Skeletal muscle cell (primary cell): ENCODE data around the gene HIVEP3.

Source experiments
- DNase-seq: peaks from one replicate; pipeline ENCODE4 v3.0.0-alpha.2; 2010; ENCODE audit warnings: low read depth
- H3K4me3 ChIP-seq: 2 replicates; pipeline ENCODE4 v1.5.1; 2011; ENCODE audit warnings: low read depth, mild to moderate bottlenecking, control low read depth, low read length, moderate library complexity

The HIVEP3 gene

DNA sequence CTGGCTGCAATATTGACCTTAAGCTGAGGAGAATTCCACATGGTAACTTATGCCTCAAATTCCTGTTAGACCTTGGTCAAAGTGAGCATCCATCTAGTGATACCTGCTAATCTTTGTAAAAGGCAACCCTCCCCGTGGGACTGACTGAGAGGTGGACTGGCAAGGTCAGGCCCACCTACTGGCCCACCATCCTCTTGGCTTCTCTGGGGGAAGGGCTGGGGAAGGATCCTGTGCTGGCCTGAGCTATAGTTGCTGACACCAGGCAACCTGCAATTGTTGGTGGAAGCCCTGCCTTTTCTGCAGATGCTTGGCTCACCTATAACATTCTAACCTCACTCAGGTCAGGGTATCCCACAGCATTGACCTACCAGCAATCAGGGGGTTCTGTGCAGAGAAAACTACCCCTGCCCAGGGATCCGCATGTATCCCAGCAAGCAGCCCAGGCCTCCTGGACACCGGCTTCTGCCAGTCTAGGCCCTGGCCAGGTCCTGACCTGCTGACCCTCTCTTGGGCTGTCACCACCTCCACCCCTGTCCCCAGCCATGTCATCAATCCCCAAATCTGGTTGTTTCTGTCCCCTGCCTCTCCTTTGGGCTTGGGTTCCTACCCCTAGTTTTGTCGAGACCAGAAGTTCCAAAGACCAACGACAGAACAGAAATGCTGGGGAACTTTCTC lies 326.1 kb downstream of the HIVEP3 start:
- no peak overlapping the region for H3K4me3 ChIP-seq
- DNase-seq: no peak

DNA sequence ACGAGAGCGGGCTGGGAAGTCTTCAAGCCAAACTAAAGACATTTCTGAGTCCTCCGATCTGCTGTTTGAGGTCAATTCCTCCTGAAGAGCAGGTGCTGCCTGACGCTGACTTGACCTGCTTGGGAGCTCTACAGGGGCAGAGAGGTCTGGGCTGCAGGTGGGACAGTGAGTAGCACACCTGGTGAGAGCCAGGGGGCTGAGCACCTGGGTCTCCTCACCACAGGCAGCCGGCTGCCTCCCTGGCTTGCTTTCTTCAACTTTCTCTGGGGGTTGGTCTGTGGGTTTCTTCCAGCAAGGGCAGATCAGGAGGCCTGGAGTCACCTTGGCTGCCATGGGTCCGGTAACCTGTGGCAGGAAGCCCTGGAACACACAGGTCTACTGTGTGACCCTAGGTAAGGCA lies 326.8 kb downstream of the HIVEP3 start:
- DNase-seq: no peak
- H3K4me3 ChIP-seq: no peak overlapping the region

DNA sequence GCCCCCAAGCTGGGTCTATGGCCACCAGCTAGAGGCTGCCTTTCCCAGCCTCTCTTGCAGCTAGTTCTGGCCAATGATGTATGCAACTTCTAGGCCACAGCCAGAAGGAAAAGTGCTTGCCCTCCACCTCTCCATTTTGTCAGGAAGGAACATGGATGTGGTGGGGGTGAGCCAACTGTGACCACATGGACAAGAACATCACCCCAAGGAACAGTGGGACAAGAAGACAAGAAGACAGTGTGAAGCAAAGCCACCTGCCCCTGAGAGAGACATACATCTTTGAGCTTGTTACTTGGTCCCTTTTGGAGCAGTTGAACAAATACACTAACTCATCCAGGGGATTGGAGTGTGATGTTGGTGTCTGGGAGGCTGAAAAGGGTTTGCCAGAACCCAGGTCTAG lies 328.4 kb downstream of the HIVEP3 start:
- H3K4me3 ChIP-seq: no peak overlapping the region
- no peak for DNase-seq

DNA sequence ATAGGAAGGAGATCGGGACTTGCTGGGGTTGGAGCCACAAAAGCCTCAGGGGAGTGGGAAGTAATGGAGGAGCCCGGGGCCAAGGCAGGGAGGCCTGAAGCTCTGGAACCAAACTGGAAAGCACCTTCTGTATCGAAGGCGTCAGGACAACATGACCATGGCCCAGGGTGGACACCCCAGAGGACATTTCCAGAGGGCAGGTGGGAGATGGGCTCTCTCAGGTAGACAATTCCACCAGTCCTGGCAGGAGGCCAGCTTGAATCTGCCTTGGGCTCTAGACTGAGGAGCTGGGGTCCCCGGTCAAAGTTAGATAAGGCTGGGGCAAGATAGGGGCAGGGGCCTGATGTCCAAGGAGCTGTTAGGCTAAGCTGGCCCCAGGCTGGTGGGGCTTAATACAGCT lies 329.3 kb downstream of the HIVEP3 start:
- H3K4me3 ChIP-seq: no peak overlapping the region
- no peak for DNase-seq

DNA sequence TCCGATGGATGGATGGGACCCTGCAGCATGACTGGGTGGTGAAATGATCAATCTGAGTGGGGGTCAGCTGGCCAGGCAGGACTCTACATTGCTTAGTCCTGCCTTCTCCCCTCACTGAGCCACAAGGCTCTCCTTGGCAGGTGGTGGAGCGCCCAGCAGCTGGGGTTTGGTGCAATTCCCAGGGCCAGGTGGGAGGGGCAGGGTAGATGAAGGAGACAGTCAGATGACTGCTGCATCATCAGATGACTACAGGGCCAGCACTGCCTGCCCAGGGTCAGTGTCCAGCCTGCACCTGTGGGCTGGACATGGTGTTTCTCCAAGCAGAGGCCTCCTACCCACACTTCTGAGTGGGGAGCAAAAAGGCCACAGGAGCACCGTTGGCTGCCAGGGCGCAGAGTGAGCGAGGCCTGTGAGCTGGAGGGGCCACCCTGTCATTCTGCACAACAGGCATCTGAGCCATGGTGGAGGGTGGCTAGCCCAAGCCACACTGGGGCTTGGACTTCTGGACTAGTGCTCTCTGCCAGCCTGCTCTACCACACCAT lies 330.3 kb downstream of the HIVEP3 start:
- no peak for DNase-seq
- no peak overlapping the region for H3K4me3 ChIP-seq

DNA sequence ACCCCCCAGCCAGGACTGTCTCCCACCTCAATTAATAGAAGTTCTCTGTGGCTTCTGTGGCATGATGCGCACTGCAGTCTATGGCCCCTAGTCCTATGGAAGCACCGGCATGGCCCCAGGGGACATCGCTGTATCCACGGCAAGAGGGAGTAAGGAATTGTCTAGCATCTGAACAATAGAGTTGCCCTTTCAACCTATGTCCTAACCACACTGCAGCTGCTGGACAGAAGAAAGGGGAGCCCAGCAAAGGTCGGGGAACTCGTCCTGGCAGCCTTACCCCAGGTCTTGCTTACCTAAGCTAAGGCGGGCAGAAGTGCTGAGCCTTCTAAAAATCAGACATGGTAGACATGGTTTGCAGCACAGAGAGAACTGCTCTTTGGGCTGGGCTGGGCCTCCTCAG lies 330.9 kb downstream of the HIVEP3 start:
- no peak overlapping the region for H3K4me3 ChIP-seq
- DNase-seq: no peak

DNA sequence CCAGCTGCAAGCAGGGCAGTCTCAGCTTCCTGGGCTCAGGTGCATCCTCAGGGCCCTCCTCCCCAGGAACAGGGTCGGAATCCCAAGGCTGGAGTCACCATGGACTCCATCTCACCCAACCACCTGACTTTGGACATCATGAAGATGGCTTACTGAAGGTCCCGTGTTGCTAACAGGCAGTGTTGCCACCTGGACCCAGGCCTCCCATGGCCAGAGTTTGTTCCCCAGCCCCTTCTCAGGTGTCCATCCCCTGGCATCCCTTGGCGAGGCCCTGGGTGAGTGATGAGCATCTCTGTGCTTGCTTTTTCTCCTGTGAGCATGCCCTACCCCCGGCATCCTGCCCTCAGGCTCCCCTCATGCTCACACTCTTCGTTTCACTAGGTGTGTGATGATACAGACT lies 332.5 kb downstream of the HIVEP3 start:
- H3K4me3 ChIP-seq: no peak overlapping the region
- no peak for DNase-seq

DNA sequence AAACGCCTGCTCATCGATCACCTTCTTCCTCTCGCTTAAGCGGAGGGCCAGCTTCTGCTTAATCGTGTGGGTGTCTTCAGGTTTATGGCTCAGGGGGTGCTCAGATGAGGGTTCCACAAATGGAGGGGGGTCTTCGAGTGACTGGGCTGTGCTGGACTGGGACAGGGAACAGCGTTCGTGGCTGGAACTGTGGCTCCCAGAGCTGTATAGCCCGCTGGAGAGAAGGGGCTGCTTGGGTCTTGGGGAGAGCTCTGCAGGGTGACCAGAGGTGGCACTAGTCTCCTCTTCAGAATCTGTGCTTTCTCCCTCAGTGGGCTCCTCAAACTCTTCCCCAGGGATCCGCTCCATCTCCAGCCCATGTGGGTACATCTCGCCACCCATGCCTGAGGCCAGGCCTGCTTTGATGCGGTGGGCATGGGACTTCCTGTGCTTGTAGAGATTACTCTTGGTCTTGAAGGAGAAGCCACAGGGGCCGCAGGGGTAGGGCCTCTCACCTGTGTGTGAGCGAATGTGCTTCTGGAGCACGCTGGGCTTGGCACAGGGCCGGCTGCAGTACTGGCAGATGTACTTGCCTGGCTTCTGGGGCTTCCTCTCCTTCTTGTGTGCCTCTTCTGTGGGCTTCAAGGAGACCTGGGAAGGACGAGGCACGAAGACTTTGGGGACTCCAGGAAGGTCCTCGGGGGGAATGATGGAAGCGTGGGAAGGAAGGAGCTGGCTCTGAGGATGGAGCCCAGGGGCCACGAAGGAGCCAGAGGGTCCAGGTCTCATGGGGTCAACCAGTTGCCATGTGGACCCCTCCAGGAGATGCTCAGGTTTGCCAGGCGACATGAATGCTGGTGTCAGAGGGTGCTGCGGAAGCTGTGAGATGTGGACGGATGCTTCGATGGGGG lies 334.8 kb downstream of the HIVEP3 start:
- no peak overlapping the region for H3K4me3 ChIP-seq
- no peak for DNase-seq

DNA sequence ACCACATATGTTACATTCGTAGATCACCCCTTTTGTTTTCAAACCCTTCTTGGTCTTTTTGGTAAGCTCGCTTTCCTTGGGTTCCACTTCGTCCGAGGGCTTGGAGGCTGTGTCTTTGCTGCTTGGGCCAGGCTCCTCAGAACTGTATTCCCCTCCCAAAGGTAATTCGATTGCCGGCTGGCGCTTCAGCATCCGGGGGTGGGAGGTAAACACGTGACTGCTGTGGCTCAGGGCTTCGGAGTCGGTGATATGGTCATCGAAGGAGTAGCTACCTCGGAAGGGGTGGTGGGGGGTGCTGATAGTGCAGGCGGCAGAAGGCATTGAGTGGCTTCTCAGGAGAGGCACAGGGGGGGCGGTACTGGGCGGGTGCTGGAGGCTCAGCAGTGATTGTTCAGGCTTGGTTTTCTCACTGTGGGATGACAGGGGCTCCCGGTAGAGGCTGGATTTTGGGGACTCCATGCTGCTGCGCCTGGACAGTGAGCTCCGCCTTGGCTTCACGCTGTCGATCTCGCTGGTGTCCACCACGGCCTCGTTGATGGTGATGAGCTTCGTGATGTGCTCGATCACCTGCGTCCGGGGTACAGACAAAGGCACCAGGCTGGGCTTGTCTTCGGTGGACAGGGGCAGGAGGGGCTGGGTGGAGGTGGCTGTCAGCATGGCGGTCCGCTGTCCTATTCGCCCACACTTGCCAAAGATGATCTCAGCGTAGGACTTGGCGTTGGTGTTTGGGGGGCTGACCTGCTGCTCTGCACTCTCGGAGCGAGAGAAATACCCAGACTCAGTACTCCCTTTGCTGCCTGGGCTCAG lies 335.7 kb downstream of the HIVEP3 start:
- no peak overlapping the region for H3K4me3 ChIP-seq
- DNase-seq: no peak

DNA sequence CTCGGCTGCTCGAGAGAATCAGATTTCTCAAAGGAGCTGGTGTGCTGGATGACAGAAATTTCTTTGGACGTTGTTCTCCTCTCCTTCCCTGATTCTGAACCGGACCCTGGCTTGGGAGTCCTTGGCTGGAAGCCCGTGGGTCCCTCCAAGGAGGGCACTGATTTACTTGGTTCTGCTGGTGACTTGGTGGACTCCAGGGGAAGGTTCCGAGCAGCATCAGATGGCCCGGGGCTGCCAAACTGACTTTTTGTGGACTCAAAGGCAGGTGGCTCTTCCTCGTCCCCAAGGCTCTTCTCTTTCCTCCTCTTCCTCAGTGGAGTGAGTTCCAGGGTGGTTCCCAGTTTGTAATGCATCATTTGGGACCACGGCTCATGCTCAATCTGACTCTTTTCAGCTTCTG lies 336.4 kb downstream of the HIVEP3 start:
- DNase-seq: no peak
- no peak overlapping the region for H3K4me3 ChIP-seq

DNA sequence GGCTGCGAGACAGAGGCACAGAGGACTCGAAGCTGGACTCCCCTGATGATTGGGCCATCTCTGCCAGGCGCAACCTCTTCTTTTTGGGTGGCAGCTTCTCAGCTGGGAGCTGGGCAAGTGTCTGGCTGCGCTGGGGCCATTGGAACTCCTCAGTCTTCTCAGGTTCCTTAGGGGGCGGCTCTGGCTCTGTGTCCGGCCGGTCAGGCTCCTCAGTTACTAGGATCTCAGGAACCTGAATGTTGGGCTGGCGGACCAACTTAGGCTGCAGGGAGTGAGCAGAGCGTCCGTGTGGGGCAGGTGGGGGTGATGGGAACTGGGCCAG lies 336.8 kb downstream of the HIVEP3 start:
- H3K4me3 ChIP-seq: no peak overlapping the region

DNA sequence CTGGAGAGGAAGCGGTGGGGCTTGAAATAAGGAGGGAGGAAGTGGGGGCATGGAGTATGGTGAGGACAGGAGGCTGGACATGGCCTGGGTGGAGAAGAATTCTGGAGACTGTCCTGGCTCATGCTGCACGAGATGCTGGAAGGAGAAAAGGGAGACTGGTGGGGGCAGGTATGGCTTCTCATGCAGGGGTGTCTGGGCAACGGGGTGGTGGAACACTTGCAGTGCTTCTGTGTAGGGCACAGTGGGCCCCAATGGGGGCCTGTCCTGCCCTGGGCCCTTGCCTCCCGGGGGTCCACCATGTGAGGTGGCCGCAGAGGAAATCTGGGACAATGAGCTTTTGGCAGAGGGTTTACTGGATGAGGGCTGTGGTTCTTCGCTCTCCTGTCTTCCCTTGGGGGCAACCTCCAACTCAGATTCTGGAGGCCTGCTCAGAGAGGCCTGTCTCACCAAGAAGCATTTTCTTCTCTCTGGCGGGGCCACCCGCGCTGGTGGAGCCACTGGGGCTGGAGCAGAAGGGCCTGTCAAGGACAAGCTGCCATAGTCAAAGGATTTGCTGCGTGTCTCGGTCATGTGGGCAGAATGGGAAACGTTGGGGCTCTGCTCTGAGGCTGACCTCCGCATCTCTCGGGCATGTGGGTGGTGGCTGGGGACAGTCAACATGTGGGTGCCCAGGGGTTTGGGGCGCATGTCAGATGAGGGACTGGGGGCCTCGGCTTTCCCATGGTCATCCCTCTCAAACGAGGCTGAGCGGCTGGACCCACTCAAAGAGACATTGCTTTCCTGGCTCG lies 337.3 kb downstream of the HIVEP3 start:
- no peak overlapping the region for H3K4me3 ChIP-seq
- no peak for DNase-seq

More for the DNA sequence above, 336.8 kb downstream of the HIVEP3 start:
- no peak for DNase-seq

DNA sequence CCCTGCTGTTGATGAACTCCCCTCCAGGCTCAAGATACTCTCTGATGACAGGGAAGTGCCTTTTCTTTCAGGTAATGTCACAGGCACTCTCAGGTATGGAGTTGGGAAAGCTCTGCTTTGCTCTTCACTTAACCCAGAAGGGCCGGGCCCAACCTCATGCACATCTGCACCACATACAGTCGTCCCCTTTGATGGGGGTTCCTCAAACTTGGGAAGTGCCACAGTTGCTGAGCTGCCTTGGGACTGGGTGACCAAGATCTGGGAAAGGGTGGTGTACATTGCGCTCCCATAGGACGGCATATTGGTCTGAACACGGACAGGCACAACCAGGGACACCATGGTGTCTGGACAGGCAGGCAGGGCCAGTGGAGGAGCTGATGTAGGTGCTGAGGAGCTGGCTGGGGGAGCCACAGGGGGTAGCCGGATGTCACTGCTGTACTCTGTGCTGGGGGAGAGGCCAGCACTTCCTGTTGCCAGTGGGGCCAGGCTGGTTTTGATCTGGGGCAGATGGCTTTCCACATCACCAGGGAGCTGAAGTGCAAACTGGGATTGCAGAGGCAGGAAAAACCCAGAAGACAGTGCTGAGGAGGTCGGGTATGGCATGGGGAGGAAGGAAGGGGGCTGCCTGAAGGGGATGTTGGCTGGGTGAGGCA lies 338.1 kb downstream of the HIVEP3 start:
- DNase-seq: no peak
- H3K4me3 ChIP-seq: no peak overlapping the region

DNA sequence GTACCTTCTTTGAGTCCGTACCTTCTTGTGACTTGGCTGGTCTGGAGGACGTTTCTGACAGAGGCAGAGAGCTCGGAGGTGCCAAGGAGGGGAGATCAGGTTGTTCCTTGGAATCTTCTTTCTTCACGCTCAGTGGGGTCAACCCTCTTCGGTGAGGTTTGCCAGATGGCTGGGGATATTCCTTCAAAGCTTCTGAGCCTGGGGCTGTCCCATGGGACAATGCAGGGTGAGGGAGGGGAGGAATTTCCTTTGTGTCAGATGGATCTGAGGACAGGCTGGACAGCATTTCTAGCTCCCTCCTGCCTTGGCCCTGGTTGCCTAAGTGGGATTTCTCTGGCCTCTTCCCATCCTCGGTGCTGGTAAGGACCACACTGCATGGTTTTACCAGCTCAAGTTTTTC lies 338.7 kb downstream of the HIVEP3 start:
- no peak overlapping the region for H3K4me3 ChIP-seq
- no peak for DNase-seq

DNA sequence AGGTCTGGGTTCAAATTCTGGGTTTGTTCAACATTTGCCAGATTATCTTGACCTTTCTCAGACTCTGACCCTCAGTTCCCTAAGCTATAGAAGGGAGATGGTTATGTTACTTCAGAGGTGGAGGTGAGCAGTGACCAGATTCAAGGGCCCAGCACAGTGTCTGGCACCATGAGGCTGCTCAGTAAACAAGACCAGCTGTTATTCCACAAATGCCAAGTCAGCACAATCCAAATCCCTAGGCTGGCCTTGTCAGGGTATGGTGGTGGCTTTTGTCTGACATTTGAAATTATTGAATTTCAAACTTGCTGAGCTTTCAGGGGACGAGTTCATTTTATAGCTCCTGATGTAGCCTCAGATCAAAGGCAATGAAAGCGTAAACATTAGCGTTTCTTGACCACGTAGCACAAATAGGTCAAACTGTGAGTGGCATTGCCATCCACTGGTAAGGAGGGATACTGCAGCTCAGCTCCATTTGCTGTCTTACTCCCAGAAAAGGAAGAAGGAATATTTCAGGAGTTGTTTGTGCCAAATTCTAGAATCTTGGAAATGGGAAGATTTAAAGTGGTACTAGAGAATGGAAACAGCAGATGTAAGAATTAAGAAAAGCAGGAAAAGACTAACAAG lies 339.9 kb downstream of the HIVEP3 start:
- H3K4me3 ChIP-seq: no peak overlapping the region
- no peak for DNase-seq

DNA sequence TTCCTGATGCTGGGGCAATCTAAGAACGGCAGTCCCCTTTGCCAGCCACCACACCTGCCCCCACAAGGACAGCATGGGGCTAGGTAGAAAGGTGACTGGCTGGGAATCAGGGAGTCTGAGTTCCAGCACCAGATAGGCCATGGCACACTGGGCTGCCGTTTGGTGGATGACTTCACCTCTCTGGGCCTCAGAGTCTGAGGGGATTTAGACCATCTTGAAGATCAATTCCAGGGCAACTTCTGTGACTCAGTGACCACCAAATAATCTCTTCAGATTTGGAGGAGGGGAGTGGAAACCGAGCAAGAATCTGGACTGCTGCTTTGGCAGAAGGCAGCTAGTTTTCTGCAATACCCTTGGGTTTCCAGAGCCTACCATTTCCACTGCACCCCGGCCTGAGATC lies 342.1 kb downstream of the HIVEP3 start:
- DNase-seq: peak; percentile 11

DNA sequence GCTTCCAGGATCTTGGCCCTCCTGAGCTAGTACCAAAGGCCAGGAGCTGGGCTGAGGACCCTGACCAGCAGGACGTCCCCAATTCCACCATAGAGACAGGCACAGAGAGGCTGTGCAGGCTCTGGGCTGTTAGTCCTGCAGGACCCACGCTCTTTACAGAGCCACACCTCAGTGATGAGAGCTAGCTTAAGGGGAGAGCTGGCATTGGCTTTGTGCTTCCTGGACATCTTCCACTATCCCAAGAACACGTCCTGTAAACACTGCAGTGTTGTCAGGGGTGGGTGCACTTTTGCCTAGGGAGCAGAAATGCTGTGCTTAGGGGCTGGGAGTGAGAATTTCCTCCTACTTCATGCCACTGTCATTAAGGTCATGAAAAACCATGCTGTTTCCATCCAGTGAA lies 342.5 kb downstream of the HIVEP3 start:
- H3K4me3 ChIP-seq: no peak overlapping the region
- DNase-seq: no peak

More for the DNA sequence above, 342.1 kb downstream of the HIVEP3 start:
- no peak overlapping the region for H3K4me3 ChIP-seq

DNA sequence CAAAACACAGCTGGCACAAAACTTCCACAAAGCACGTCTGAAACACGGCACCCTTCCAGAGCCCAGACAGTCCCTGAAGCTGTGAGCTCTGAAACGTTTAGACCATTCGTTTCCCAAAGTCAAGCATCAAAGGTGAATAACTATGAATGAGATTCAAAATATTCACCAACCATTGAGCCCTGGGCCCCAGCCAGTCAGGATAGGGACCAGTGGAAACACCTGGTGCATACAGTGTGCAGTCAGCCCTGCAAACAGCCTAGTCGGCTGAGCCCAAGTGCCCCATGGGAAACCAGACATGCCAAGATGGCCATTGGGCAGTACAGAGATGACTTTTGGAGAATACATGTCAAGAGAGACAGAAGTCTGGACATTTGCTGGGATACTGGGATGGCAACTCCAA lies 343.9 kb downstream of the HIVEP3 start:
- DNase-seq: no peak
- H3K4me3 ChIP-seq: no peak overlapping the region
